Osteocyte (in vitro differentiated cells): Measurements from ENCODE around the gene RNASE9. TPM values are rescaled to one million over a fixed set of nuclear protein-coding genes. Genes with fewer than 3 reads are reported as not detected.
A peak's percentile ranks its signal among the peaks of the same experiment; 100 is the strongest.

Source experiments
- DNase-seq: peaks from one replicate; pipeline ENCODE4 v3.0.0; 2021; ENCODE audit warnings: mixed read lengths; ENCODE audit not compliant: unreplicated experiment; ENCODE audit errors: extremely low spot score
- H3K27ac Mint-ChIP-seq: one replicate; pipeline ENCODE4 v1.8.0; 2021; ENCODE audit warnings: mild to moderate bottlenecking, mixed read lengths; ENCODE audit not compliant: unreplicated experiment
- H3K27me3 Mint-ChIP-seq: one replicate; pipeline ENCODE4 v1.8.0; 2021; ENCODE audit warnings: mixed read lengths; ENCODE audit not compliant: unreplicated experiment
- H3K36me3 Mint-ChIP-seq: one replicate; pipeline ENCODE4 v1.8.0; 2021; ENCODE audit warnings: mixed read lengths; ENCODE audit not compliant: unreplicated experiment
- H3K4me1 Mint-ChIP-seq: one replicate; pipeline ENCODE4 v1.8.0; 2021; ENCODE audit warnings: mixed read lengths; ENCODE audit not compliant: unreplicated experiment
- H3K4me3 Mint-ChIP-seq: one replicate; pipeline ENCODE4 v1.8.0; 2021; ENCODE audit warnings: mild to moderate bottlenecking, moderate library complexity, mixed read lengths; ENCODE audit not compliant: unreplicated experiment
- H3K9me3 Mint-ChIP-seq: one replicate; pipeline ENCODE4 v1.8.0; 2021; ENCODE audit warnings: mixed read lengths; ENCODE audit not compliant: unreplicated experiment
- CTCF ChIP-seq: fragments of 200-600 bp; sonication (generic); IDR thresholded peaks from 2 replicates; pipeline ENCODE4 v1.5.0; 2021; ENCODE audit warnings: antibody characterized with exemption, mild to moderate bottlenecking, moderate library complexity
- total RNA-seq: library from RNA; stranded (reverse); gene quantifications from 2 replicates; pipeline ENCODE4 v1.2.1, GENCODE V29; 2021

RNASE9 gene
- total RNA-seq, 1 donor from 2014 or later = not detected

DNA sequence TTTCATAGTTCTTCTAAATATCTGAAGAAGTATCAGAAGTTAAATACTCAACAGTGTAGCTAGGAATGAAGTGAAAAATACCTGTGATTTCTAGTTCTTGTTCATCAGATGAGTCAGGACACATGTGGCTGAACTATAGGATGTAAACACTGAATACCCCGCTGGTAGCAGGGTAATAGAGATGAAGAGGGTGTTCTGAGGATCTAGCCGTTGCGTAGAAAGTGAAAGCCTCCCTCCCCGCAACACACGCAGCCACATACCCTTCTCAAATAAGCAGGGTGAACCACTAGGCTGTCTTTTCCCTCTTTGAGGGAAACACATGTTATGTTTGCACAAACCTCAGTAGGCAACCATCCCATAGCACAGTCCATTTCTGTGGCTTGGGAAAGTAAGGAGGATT lies 46.8 kb upstream of the RNASE9 start:
- Mint-ChIP-seq H3K4me3 (no peak overlapping the region), H3K36me3 (no peaks in the 10 kb centered on the region), H3K27ac (no peak overlapping the region), H3K4me1 (no peaks in the 10 kb centered on the region), H3K27me3 (no peaks in the 10 kb centered on the region), H3K9me3 (no peaks in the 10 kb centered on the region)
- no peak for DNase-seq
- TF ChIP-seq CTCF = no peak

DNA sequence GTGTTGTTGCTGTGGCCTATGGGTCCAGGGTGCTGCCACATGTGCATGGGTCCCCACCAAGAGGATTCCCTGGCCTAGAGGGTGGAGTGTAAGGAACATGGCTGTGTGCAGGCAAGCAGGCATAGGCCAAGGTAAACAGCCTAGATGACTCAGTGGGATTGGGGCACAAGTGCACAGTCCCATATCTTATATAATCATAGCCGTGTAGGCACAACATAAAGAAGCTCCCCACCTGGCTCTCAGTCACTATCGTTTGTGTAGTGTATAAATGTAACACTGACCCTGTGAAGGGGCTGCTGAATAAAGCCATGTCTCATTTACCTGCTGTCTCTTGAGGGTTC lies 46.0 kb upstream of the RNASE9 start:
- no peak for TF ChIP-seq CTCF
- Mint-ChIP-seq H3K36me3 (no peaks in the 10 kb centered on the region), H3K4me3 (no peak overlapping the region), H3K4me1 (no peaks in the 10 kb centered on the region), H3K9me3 (no peaks in the 10 kb centered on the region), H3K27me3 (no peaks in the 10 kb centered on the region), H3K27ac (no peak overlapping the region)
- no peak for DNase-seq

DNA sequence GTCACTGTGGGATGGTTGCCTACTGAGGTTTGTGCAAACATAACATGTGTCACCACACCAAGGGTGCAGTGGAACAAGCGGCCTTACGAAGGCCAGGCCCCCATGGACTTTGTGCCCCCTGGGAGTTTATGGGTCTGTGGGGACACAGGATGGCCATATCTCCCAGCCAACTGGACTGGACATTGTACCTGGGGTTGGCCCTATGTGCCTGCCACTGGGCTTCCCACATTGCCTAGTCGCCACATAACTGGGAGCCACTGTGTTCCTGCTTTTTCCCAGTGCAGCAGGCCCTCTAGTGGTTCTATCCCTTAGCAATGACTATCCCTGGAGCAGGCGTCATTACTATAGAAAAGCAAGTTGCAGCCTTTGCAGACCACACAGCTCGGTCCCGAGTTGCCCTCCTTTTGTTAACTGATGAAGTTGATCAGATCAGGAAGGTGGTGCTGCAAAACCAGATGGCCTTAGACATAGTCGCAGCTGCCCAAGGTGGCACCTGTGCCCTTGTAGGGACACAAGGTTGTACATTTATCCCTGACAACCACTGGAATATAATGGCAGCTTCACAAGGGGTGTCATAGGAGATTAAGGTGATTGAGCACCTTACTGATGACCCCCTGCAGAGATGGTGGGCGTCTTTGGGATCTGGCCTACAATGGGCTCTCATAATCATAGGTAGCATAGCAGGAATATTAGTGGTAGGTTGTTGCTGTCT lies 45.5 kb upstream of the RNASE9 start:
- Mint-ChIP-seq H3K9me3 (no peaks in the 10 kb centered on the region), H3K27me3 (no peaks in the 10 kb centered on the region), H3K4me3 (no peak overlapping the region), H3K36me3 (no peaks in the 10 kb centered on the region), H3K4me1 (no peaks in the 10 kb centered on the region), H3K27ac (no peak overlapping the region)
- peak; percentile 32 for TF ChIP-seq CTCF
- no peak for DNase-seq

DNA sequence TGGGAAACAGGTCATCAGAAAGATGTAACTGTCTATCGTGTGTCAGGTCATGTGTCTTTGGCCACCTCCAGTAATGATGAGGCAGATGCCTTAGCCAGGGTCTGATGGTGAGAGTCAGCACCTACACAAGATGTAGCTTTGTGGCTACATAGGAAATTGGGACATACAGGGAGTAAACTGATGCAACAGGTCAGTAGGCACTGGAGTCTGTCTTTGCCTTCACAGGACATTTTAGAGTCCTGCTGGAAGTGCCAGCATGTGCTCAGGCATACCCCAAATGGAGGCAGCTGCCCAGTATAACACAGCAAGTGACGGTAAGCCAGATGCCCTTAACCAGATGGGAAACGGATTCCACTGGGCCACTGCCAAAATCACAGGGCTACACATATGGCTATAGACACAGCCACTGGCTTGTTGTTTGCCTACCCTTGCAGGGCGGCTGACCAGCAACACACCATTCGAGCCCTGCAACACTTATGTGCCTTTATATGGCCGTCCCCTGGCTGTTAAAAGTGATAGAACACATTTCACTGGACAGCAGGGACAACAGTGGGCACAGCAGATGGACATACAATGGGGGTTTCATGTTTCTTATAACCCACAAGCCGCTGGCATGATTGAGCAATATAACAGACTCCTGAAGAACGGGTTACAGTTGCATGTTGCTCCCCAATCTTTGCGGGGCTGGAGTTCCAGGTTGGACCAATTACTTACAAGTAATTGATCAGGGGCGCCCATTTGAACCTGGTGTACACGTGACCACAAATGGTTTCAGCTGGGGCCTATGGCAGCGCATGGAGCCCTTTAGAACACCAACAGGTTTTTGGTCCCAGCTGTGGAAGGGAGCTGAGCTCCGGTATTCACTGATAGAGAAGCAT lies 43.2 kb upstream of the RNASE9 start:
- Mint-ChIP-seq H3K27ac (no peak overlapping the region), H3K4me1 (no peaks in the 10 kb centered on the region), H3K4me3 (no peak overlapping the region), H3K36me3 (no peaks in the 10 kb centered on the region), H3K27me3 (no peaks in the 10 kb centered on the region), H3K9me3 (no peaks in the 10 kb centered on the region)
- DNase-seq = no peak
- no peak for TF ChIP-seq CTCF

GRCh38 chr14:20602583-20602982 lies 41.7 kb upstream of the RNASE9 start:
- Mint-ChIP-seq H3K27ac (no peak overlapping the region), H3K4me1 (no peaks in the 10 kb centered on the region), H3K4me3 (no peak overlapping the region), H3K9me3 (no peaks in the 10 kb centered on the region), H3K36me3 (no peaks in the 10 kb centered on the region), H3K27me3 (no peaks in the 10 kb centered on the region)
- no peak for DNase-seq
- no peak for TF ChIP-seq CTCF
